SK-N-SH (cell line): Measurements from ENCODE around the gene ZNF414. TPM values are rescaled to one million over a fixed set of nuclear protein-coding genes. Genes with fewer than 3 reads are reported as not detected.

Experiments used
- CTCF ChIA-PET: fragments of 300-600, 350-600 bp; formaldehyde crosslinking; extraction: SDS; loops from one replicate; lab custom pipeline; 2021; lab: Yijun Ruan, JAX
- POLR2A ChIA-PET: fragments of 350-600 bp; sonication (Branson Sonifier 250); formaldehyde crosslinking; extraction: SDS; loops from one replicate; lab custom pipeline; 2020; ENCODE audit warnings: antibody characterized with exemption, inconsistent platforms; lab: Yijun Ruan, JAX
- DNase-seq: peaks from one replicate; pipeline ENCODE4 v3.0.0; 2012
- H2AFZ ChIP-seq: fragments of 200-600 bp; sonication (generic); 2 replicates; pipeline ENCODE4 v1.8.1; 2016; ENCODE audit warnings: antibody characterized with exemption, mild to moderate bottlenecking, low read depth
- H3F3A ChIP-seq: fragments of 200-600 bp; sonication (generic); replicated peaks from 2 replicates; pipeline ENCODE3; 2016; ENCODE audit warnings: antibody characterized with exemption, mild to moderate bottlenecking; ENCODE audit not compliant: insufficient read depth
- H3K27ac ChIP-seq, 2 experiments: fragments of 200-500 bp in 1 of 2; fragments of 200-600 bp in 1 of 2; sonication (Bioruptor generic) in 1 of 2; sonication (generic), shearing (Covaris generic) in 1 of 2; 2 replicates each; pipeline versions ENCODE4 v1.5.1 to v1.6.1; 2014 to 2016; ENCODE audit warnings: low read depth in 2 of 2, inconsistent platforms in 1 of 2, low read length in 1 of 2, mild to moderate bottlenecking in 1 of 2, mixed read lengths in 1 of 2
- H3K27me3 ChIP-seq: fragments of 200-600 bp; sonication (generic), shearing (Covaris generic); 2 replicates; pipeline ENCODE4 v1.6.1; 2016; ENCODE audit warnings: mixed run types; ENCODE audit not compliant: insufficient read depth
- H3K36me3 ChIP-seq, 2 experiments: fragments of 200-500 bp in 1 of 2; fragments of 200-600 bp in 1 of 2; sonication (Bioruptor generic) in 1 of 2; sonication (generic) in 1 of 2; replicated peaks in 1 of 2; 2 replicates each; pipeline versions ENCODE3 to v1.5.1; 2014 to 2016; ENCODE audit warnings: low read length in 1 of 2, mild to moderate bottlenecking in 1 of 2; ENCODE audit not compliant: insufficient read depth in 2 of 2, control insufficient read depth in 1 of 2
- H3K4me1 ChIP-seq, 2 experiments: fragments of 200-500 bp in 1 of 2; fragments of 200-600 bp in 1 of 2; sonication (Bioruptor generic) in 1 of 2; sonication (generic), shearing (Covaris generic) in 1 of 2; 2 replicates each; pipeline versions ENCODE4 v1.5.1 to v1.6.1; 2014 to 2016; ENCODE audit warnings: low read depth in 1 of 2, low read length in 1 of 2, mixed run types in 1 of 2; ENCODE audit not compliant: insufficient read depth in 2 of 2, control insufficient read depth in 1 of 2
- H3K4me2 ChIP-seq: fragments of 200-600 bp; sonication (generic), shearing (Covaris generic); 2 replicates; pipeline ENCODE4 v1.6.1; 2017; ENCODE audit warnings: mixed run types
- H3K4me3 ChIP-seq, 2 experiments: fragments of 200-500 bp in 1 of 2; fragments of 200-600 bp in 1 of 2; sonication (Bioruptor generic) in 1 of 2; sonication (generic), shearing (Covaris generic) in 1 of 2; 2 replicates each; pipeline versions ENCODE4 v1.5.1 to v1.8.1; 2014 to 2016; ENCODE audit warnings: low read depth in 2 of 2, inconsistent platforms in 1 of 2, low read length in 1 of 2, mild to moderate bottlenecking in 1 of 2, mixed read lengths in 1 of 2, moderate library complexity in 1 of 2
- H3K79me2 ChIP-seq: fragments of 200-600 bp; sonication (generic); 2 replicates; pipeline ENCODE4 v1.8.1; 2017; ENCODE audit warnings: mild to moderate bottlenecking; ENCODE audit not compliant: insufficient read depth
- H3K9ac ChIP-seq: fragments of 200-600 bp; sonication (generic); 2 replicates; pipeline ENCODE4 v1.6.1; 2017; ENCODE audit warnings: mixed run types
- H3K9me2 ChIP-seq: fragments of 200-600 bp; sonication (generic); 2 replicates; pipeline ENCODE4 v1.6.1; 2017; ENCODE audit warnings: mixed run types
- H3K9me3 ChIP-seq: fragments of 200-600 bp; sonication (generic); 2 replicates; pipeline ENCODE4 v1.6.1; 2017; ENCODE audit warnings: mixed run types, mild to moderate bottlenecking, moderate library complexity
- H4K20me1 ChIP-seq: fragments of 200-600 bp; sonication (generic); 2 replicates; pipeline ENCODE4 v1.6.1; 2017; ENCODE audit warnings: mild to moderate bottlenecking, mixed run types; ENCODE audit not compliant: insufficient read depth
- CTCF ChIP-seq: fragments of 200-600 bp; sonication (generic); IDR thresholded peaks from 2 replicates; pipeline ENCODE4 v1.6.1; 2017; ENCODE audit warnings: antibody characterized with exemption, mild to moderate bottlenecking, moderate library complexity
- EP300 ChIP-seq, 2 experiments: IDR thresholded peaks; 2 replicates each; pipeline versions ENCODE4 v1.4.0 to v1.6.1; 2012; ENCODE audit warnings: borderline replicate concordance in 1 of 2, low read depth in 1 of 2, low read length in 1 of 2
- EZH2phosphoT487 ChIP-seq: fragments of 200-600 bp; sonication (generic); IDR thresholded peaks from 2 replicates; pipeline ENCODE4 v1.6.1; 2017; ENCODE audit warnings: low read depth, mixed run types, mild to moderate bottlenecking, antibody characterized with exemption, moderate library complexity, borderline replicate concordance
- FOXJ3 ChIP-seq: sonication (generic); formaldehyde crosslinking; IDR thresholded peaks from 2 replicates; pipeline ENCODE4 v1.5.1; 2020; ENCODE audit warnings: mild to moderate bottlenecking, missing genetic modification reagents
- GABPA ChIP-seq: IDR thresholded peaks from 2 replicates; pipeline ENCODE4 v1.4.0; 2012; ENCODE audit warnings: low read depth, mild to moderate bottlenecking
- GATA2 ChIP-seq: sonication (generic); formaldehyde crosslinking; IDR thresholded peaks from 2 replicates; pipeline ENCODE4 v1.5.0; 2020; ENCODE audit warnings: mild to moderate bottlenecking, missing genetic modification reagents
- IRF3 ChIP-seq: fragments of 150-350 bp; IDR thresholded peaks from 2 replicates; pipeline ENCODE4 v1.6.1; 2016; ENCODE audit warnings: mild to moderate bottlenecking, low read depth, low read length
- MEF2A ChIP-seq: IDR thresholded peaks from 2 replicates; pipeline ENCODE4 v1.4.0; 2012; ENCODE audit warnings: low read depth, borderline replicate concordance
- PBX3 ChIP-seq: IDR thresholded peaks from 2 replicates; pipeline ENCODE4; 2012
- RAD21 ChIP-seq: IDR thresholded peaks from 2 replicates; pipeline ENCODE4 v1.6.1; 2012; ENCODE audit warnings: mild to moderate bottlenecking, low read length
- REST ChIP-seq: IDR thresholded peaks from 2 replicates; pipeline ENCODE4 v1.6.1; 2012; ENCODE audit warnings: mild to moderate bottlenecking, low read depth, low read length, moderate library complexity
- RXRA ChIP-seq: IDR thresholded peaks from 2 replicates; pipeline ENCODE4 v1.4.0; 2012; ENCODE audit warnings: low read depth, mild to moderate bottlenecking, borderline replicate concordance
- SIN3A ChIP-seq: IDR thresholded peaks from 2 replicates; pipeline ENCODE4 v1.6.1; 2012; ENCODE audit warnings: low read depth, mild to moderate bottlenecking, low read length, moderate library complexity, borderline replicate concordance
- TEAD4 ChIP-seq: IDR thresholded peaks from 2 replicates; pipeline ENCODE4 v1.4.0; 2012; ENCODE audit warnings: mild to moderate bottlenecking, borderline replicate concordance; ENCODE audit not compliant: insufficient read depth
- USF2 ChIP-seq: fragments of 150-350 bp; IDR thresholded peaks from 2 replicates; pipeline ENCODE4 v1.6.1; 2017; ENCODE audit warnings: antibody characterized with exemption, low read length, low read depth, borderline replicate concordance
- WGBS: methylation state at CpG from one replicate; pipeline ENCODE4 v1.1.6; 2017; ENCODE audit warnings: low lambda C conversion rate; 5-methylcytosine and 5-hydroxymethylcytosine counted together
- polyA plus RNA-seq, 3 experiments: library from polyadenylated mRNA; depleted of rRNA; stranded (reverse); fragments of >200 nt; gene quantifications; 2 replicates each; pipeline ENCODE4 v1.2.3, GENCODE V29; 2012
- TF ChIP-seq, protein P1 (sequence below): IDR thresholded peaks from 2 replicates; pipeline ENCODE4 v1.4.0; 2012; ENCODE audit warnings: low read depth

The ZNF414 gene
- polyA plus RNA-seq, 1 of the 3 experiments (the other 2 are of a cell fraction) = 17.0 TPM

DNA sequence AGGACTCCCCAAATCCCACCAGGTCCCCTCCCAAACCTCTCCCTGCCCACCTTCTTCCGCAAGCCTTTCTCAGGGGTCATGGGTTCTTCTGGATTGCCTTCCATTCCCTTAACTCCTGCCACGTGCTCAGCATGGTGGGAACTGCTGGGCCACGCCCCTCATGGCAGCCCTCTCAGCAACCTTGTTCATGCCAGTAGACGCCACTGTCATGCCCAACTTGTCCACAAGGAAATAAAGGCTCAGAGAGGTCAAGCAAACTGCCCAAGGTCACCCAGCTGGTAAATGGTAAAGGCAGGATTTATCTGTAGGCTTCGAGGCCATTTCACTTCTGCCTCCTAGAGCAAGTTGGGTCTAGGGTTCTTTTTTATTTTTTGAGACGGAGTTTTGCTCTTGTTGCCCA lies 22.4 kb downstream of the ZNF414 start:
- TF ChIP-seq CTCF (peak; percentile 17; the same call in 1 of the 2 replicates), EP300 (IDR thresholded peaks at IDR 0.05; ENCODE audit: borderline replicate concordance in 1 of 2, low read depth in 1 of 2, low read length in 1 of 2) (no peak)
- Histone ChIP-seq H3K27me3 (no peaks in the 10 kb centered on the region), H3K4me1 (no peaks in the 10 kb centered on the region), H3K9me3 (no peaks in the 10 kb centered on the region), H3K9me2 (no peaks in the 10 kb centered on the region), H3K36me3 (peaks cover 11 to 28% of the 10 kb centered on the region in 2 experiments), H3K4me2 (no peak overlapping the region), H3K9ac (no peak overlapping the region), H3F3A (no peaks in the 10 kb centered on the region), H3K4me3 (no peak overlapping the region), H4K20me1 (peaks cover 8% of the 10 kb centered on the region; the same call in 1 of the 2 replicates), H3K79me2 (no peaks in the 10 kb centered on the region), H2AFZ (no peak overlapping the region), H3K27ac (no peak overlapping the region)
- POLR2A ChIA-PET = no interaction called here
- DNase-seq = no peak
- 93% methylated on average over 6 of the region's 6 CpGs for WGBS
- CTCF ChIA-PET = interaction anchor here (0.9 to 2.4 kb wide), 2 partner anchors 10 to 137 kb away, joined by 3 to 9 read pairs; no protein-coding TSS in a partner anchor

GRCh38 chr19:8490873-8491272 lies 23.1 kb downstream of the ZNF414 start:
- ChIA-PET CTCF (interaction anchor here (0.9 to 2.4 kb wide), 2 partner anchors 9 to 137 kb away, joined by 3 to 9 read pairs; no protein-coding TSS in a partner anchor), POLR2A (no interaction called here)
- no peaks in the 10 kb centered on the region for H3K79me2 ChIP-seq
- no peak overlapping the region for H3K4me3 ChIP-seq
- H3K27ac ChIP-seq = no peak overlapping the region
- H3K9me2 ChIP-seq = no peaks in the 10 kb centered on the region
- no peaks in the 10 kb centered on the region for H3K9me3 ChIP-seq
- no peak overlapping the region for H3K4me2 ChIP-seq
- H4K20me1 ChIP-seq = peaks cover 11% of the 10 kb centered on the region; the same call in 1 of the 2 replicates
- no peak overlapping the region for H3K9ac ChIP-seq
- H3K36me3 ChIP-seq = peaks cover 11 to 35% of the 10 kb centered on the region in 2 experiments
- no peaks in the 10 kb centered on the region for H3K4me1 ChIP-seq
- 98% methylated on average over 10 of the region's 12 CpGs for WGBS
- no peak for DNase-seq
- H3F3A ChIP-seq = no peaks in the 10 kb centered on the region
- no peaks in the 10 kb centered on the region for H3K27me3 ChIP-seq
- H2AFZ ChIP-seq = no peak overlapping the region
- TF ChIP-seq MEF2A = no peak
- no peak for TF ChIP-seq SIN3A
- no peak for TF ChIP-seq RAD21
- TF ChIP-seq, protein P1, sequence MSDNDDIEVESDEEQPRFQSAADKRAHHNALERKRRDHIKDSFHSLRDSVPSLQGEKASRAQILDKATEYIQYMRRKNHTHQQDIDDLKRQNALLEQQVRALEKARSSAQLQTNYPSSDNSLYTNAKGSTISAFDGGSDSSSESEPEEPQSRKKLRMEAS = no peak
- no peak for TF ChIP-seq FOXJ3
- no peak for TF ChIP-seq PBX3
- TF ChIP-seq REST = no peak
- TF ChIP-seq USF2 = no peak
- no peak for TF ChIP-seq RXRA
- no peak for TF ChIP-seq GATA2
- TF ChIP-seq GABPA = no peak
- TF ChIP-seq IRF3 = no peak
- no peak for TF ChIP-seq TEAD4
- no peak for TF ChIP-seq EZH2phosphoT487
- TF ChIP-seq EP300 (IDR thresholded peaks at IDR 0.05; ENCODE audit: borderline replicate concordance in 1 of 2, low read depth in 1 of 2, low read length in 1 of 2) = no peak
